ENCODE measurements around the gene SLC17A2. TPM values are rescaled to one million over a fixed set of nuclear protein-coding genes. Genes with fewer than 3 reads are reported as not detected.

SLC17A2 gene
- total RNA-seq, 2 donors from 2014 or later = not detected

- Histone ChIP-seq H3K4me1 (peaks cover 0 to 32% of the 10 kb centered on the region in 2 donors), H3K27me3 (no peaks in the 10 kb centered on the region), H3K4me3 (no peak overlapping the region), H3K27ac (peak overlapping the region; percentile 31 to 62), H3K36me3 (peaks cover 71% of the 10 kb centered on the region), H3K9me3 (no peaks in the 10 kb centered on the region)
- TF ChIP-seq CTCF (IDR thresholded peaks at IDR 0.05) = no peak
- DNase-seq (ENCODE audit: low spot score) = peak; percentile 73
These were observed 40.8 kb upstream of the SLC17A2 start for GRCh38 chr6:25971187-25971821.

- Histone ChIP-seq H3K27ac (no peak overlapping the region), H3K4me1 (peaks cover 0 to 47% of the 10 kb centered on the region in 2 donors), H3K9me3 (no peaks in the 10 kb centered on the region), H3K27me3 (no peaks in the 10 kb centered on the region), H3K4me3 (no peak overlapping the region), H3K36me3 (peaks cover 55% of the 10 kb centered on the region)
- no peak for TF ChIP-seq CTCF (IDR thresholded peaks at IDR 0.05)
- no peak for DNase-seq (ENCODE audit: low spot score)
These were observed 38.3 kb upstream of the SLC17A2 start for GRCh38 chr6:25968769-25969168.

- no peak overlapping the region for H3K27ac ChIP-seq
- peaks cover 0 to 49% of the 10 kb centered on the region in 2 donors for H3K4me1 ChIP-seq
- H3K4me3 ChIP-seq = no peak overlapping the region
These were observed 36.2 kb upstream of the SLC17A2 start for GRCh38 chr6:25966711-25967110.

GRCh38 chr6:25965058-25965457, 34.6 kb upstream of the SLC17A2 start:
- H3K9me3 ChIP-seq = no peaks in the 10 kb centered on the region
- no peak for DNase-seq (ENCODE audit: low spot score)
- no peaks in the 10 kb centered on the region for H3K27me3 ChIP-seq
- H3K27ac ChIP-seq = no peak overlapping the region
- no peak for TF ChIP-seq CTCF (IDR thresholded peaks at IDR 0.05)
- H3K36me3 ChIP-seq = peaks cover 25% of the 10 kb centered on the region
- no peak overlapping the region for H3K4me3 ChIP-seq
- H3K4me1 ChIP-seq = peaks cover 0 to 33% of the 10 kb centered on the region in 2 donors

More at GRCh38 chr6:25966711-25967110, 36.2 kb upstream of the SLC17A2 start:
- DNase-seq (ENCODE audit: low spot score) = no peak
- no peak for TF ChIP-seq CTCF (IDR thresholded peaks at IDR 0.05)
- H3K9me3 ChIP-seq = no peaks in the 10 kb centered on the region
- H3K36me3 ChIP-seq = peaks cover 34% of the 10 kb centered on the region
- H3K27me3 ChIP-seq = no peaks in the 10 kb centered on the region

- DNase-seq (ENCODE audit: low spot score) = no peak
- Histone ChIP-seq H3K36me3 (peaks cover 15% of the 10 kb centered on the region), H3K27me3 (no peaks in the 10 kb centered on the region), H3K4me1 (peaks cover 0 to 28% of the 10 kb centered on the region in 2 donors), H3K9me3 (no peaks in the 10 kb centered on the region), H3K27ac (peak overlapping the region; percentile 86 to 88), H3K4me3 (peak overlapping the region; percentile 46 to 54)
- TF ChIP-seq CTCF (IDR thresholded peaks at IDR 0.05) = no peak
These were observed 33.1 kb upstream of the SLC17A2 start for GRCh38 chr6:25963426-25964123.

Measured in right atrium auricular region (tissue), 2 donors.